Activated CD8-positive, alpha-beta T cell treated with anti-CD3 and anti-CD28 coated beads for 36 hours (primary cell): ENCODE measurements around the gene SPOPL. TPM values are rescaled to one million over a fixed set of nuclear protein-coding genes. Genes with fewer than 3 reads are reported as not detected.

Source experiments
- ATAC-seq: fragments of 200-7000 bp; cut with Tn5 transposase; one replicate; pipeline ENCODE4 v1.10.0; 2021; ENCODE audit warnings: mild to moderate bottlenecking, moderate library complexity
- CTCF ChIA-PET: fragments of 350-600 bp; sonication (Branson Sonifier 250); formaldehyde crosslinking; loops from one replicate; lab custom pipeline; 2021; ENCODE audit warnings: antibody characterized with exemption; lab: Charles Lee
- POLR2A ChIA-PET: fragments of 350-600 bp; sonication (Branson Sonifier 250); formaldehyde crosslinking; loops from one replicate; lab custom pipeline; 2021; ENCODE audit warnings: antibody characterized with exemption; lab: Charles Lee
- DNase-seq: peaks from one replicate; pipeline ENCODE4 v3.0.0-alpha.2; 2020
- H3K27ac Mint-ChIP-seq: one replicate; pipeline ENCODE4 v1.8.0; 2021; ENCODE audit warnings: mild to moderate bottlenecking, mixed read lengths
- H3K27me3 Mint-ChIP-seq: one replicate; pipeline ENCODE4 v1.8.0; 2021; ENCODE audit warnings: mixed read lengths
- H3K36me3 Mint-ChIP-seq: one replicate; pipeline ENCODE4 v1.8.0; 2021; ENCODE audit warnings: low read depth, mixed read lengths
- H3K4me1 Mint-ChIP-seq: one replicate; pipeline ENCODE4 v1.8.0; 2021; ENCODE audit warnings: low read depth, mixed read lengths
- H3K4me3 Mint-ChIP-seq: one replicate; pipeline ENCODE4 v1.8.0; 2021; ENCODE audit warnings: mild to moderate bottlenecking, moderate library complexity, mixed read lengths
- H3K9me3 Mint-ChIP-seq: one replicate; pipeline ENCODE4 v1.8.0; 2021; ENCODE audit warnings: mixed read lengths
- intact Hi-C: fragments of 100-400 bp; cut with micrococcal nuclease; formaldehyde crosslinking; loops from one replicate; pipeline ENCODE4 v1.10.0; 2022
- total RNA-seq, 2 experiments: library from RNA; stranded (reverse); gene quantifications; one replicate each; pipeline ENCODE4 v1.2.3, GENCODE V29; 2021
- TF ChIP-seq, protein P1 (sequence below): fragments of 200-600 bp; IDR thresholded peaks from one replicate; pipeline ENCODE4 v1.8.0; 2022; ENCODE audit warnings: antibody characterized with exemption, mild to moderate bottlenecking

The SPOPL gene
- total RNA-seq, 2 experiments from 2014 or later, result 8.9 to 9.6 TPM

- TF ChIP-seq, protein P1, sequence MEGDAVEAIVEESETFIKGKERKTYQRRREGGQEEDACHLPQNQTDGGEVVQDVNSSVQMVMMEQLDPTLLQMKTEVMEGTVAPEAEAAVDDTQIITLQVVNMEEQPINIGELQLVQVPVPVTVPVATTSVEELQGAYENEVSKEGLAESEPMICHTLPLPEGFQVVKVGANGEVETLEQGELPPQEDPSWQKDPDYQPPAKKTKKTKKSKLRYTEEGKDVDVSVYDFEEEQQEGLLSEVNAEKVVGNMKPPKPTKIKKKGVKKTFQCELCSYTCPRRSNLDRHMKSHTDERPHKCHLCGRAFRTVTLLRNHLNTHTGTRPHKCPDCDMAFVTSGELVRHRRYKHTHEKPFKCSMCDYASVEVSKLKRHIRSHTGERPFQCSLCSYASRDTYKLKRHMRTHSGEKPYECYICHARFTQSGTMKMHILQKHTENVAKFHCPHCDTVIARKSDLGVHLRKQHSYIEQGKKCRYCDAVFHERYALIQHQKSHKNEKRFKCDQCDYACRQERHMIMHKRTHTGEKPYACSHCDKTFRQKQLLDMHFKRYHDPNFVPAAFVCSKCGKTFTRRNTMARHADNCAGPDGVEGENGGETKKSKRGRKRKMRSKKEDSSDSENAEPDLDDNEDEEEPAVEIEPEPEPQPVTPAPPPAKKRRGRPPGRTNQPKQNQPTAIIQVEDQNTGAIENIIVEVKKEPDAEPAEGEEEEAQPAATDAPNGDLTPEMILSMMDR, result no peak
- DNase-seq (no peak), ATAC-seq (no peak)
- CTCF ChIA-PET, result no interaction called here
- intact Hi-C loops, result no loop called here
- no peaks in the 10 kb centered on the region for H3K9me3 Mint-ChIP-seq
- H3K27me3 Mint-ChIP-seq, result no peaks in the 10 kb centered on the region
- H3K4me1 Mint-ChIP-seq, result no peaks in the 10 kb centered on the region
- no peaks in the 10 kb centered on the region for H3K36me3 Mint-ChIP-seq
- no peak overlapping the region for H3K27ac Mint-ChIP-seq
- H3K4me3 Mint-ChIP-seq, result no peak overlapping the region
- POLR2A ChIA-PET, result no interaction called here
These were observed 100.5 kb downstream of the SPOPL start for GRCh38 chr2:138602166-138602460.

DNA sequence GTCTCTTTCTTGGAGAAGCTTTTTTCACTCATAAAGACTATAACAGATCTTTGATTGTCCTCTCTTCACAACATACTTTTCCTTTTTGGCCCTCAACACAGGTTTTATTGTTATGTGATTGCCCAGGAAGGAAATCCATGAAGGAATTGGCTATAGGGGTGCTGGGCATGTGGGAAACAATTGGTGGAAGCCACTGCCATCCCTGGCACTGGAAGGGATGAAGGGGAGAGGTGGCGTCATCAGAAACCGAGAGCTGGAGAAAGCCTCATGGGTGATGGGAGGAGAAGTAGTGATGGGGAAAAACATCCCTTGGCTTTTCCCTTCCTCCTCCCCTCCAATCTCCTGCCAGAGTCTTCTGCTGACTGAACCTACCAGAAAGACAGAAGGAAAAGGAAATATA, 106.2 kb downstream of the SPOPL start:
- intact Hi-C loops, result no loop called here
- Mint-ChIP-seq H3K9me3 (no peaks in the 10 kb centered on the region), H3K4me3 (no peak overlapping the region), H3K4me1 (no peaks in the 10 kb centered on the region), H3K27ac (no peak overlapping the region), H3K27me3 (no peaks in the 10 kb centered on the region), H3K36me3 (no peaks in the 10 kb centered on the region)
- TF ChIP-seq, protein P1, result no peak
- ChIA-PET POLR2A (no interaction called here), CTCF (no interaction called here)
- ATAC-seq (no peak), DNase-seq (no peak)

DNA sequence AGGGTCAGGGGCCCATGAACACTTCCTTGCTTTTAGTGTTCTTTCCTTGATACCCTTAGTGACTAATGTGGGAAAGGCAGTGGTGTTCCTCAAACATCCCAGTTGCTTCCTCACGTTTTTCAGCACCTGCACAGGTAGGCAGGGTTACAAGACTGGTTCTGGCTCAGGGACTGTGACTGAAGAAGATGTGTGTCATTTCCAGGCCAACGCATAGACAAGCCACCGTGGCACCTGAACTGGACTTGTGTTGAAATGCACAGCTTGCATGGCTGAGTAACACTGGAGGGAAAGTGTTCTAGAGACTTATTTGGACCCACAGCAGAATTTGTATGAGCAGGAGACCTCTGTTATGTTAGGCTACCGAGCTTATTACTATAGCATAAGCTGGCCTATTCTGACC, 107.9 kb downstream of the SPOPL start:
- Mint-ChIP-seq H3K4me1 (no peaks in the 10 kb centered on the region), H3K9me3 (no peaks in the 10 kb centered on the region), H3K4me3 (no peak overlapping the region), H3K36me3 (no peaks in the 10 kb centered on the region), H3K27me3 (no peaks in the 10 kb centered on the region), H3K27ac (no peak overlapping the region)
- intact Hi-C loops, result no loop called here
- POLR2A ChIA-PET, result no interaction called here
- DNase-seq (no peak), ATAC-seq (no peak)
- CTCF ChIA-PET, result no interaction called here
- TF ChIP-seq, protein P1, result no peak

DNA sequence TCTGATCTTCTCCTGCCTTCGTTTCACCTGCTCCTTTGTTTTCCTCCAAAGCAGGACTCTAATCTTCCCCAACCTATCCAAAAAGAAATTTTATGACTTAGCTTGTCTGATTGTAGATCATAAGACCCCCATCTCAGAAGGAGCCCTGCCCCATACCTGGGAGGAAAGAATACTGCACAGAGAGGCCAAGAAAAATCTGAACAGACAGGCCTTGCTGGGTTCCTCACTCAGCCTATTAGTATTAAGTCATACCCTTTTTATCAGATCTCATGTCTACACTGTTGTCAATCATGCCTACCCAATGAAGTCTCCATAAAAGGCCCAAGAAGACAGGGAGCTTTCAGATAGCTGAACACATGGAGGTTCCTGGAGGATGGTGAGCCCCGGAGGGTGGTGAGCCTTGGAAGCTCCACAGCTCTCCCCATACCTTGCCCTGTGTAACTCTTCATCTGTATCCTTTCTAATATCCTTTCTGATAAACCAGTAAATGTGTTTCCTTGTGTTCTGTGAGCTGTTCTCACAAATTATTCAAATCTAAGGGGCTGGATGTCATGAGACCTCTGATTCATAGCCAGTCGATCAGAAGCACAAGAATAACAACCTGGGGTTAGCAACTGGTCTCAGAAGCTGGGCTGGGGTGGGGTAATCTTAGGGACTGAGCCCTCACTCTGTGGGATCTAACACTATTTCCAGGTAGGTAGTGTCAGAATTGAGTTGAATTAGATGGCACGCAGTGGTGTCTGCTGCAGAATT, 108.8 kb downstream of the SPOPL start:
- TF ChIP-seq, protein P1, result no peak
- ChIA-PET POLR2A (no interaction called here), CTCF (no interaction called here)
- no peaks in the 10 kb centered on the region for H3K9me3 Mint-ChIP-seq
- no peak for ATAC-seq
- no peaks in the 10 kb centered on the region for H3K36me3 Mint-ChIP-seq
- no peaks in the 10 kb centered on the region for H3K4me1 Mint-ChIP-seq
- intact Hi-C loops, result no loop called here
- H3K27me3 Mint-ChIP-seq, result peaks cover 2% of the 10 kb centered on the region
- H3K4me3 Mint-ChIP-seq, result no peak overlapping the region
- no peak overlapping the region for H3K27ac Mint-ChIP-seq
- DNase-seq, result no peak

DNA sequence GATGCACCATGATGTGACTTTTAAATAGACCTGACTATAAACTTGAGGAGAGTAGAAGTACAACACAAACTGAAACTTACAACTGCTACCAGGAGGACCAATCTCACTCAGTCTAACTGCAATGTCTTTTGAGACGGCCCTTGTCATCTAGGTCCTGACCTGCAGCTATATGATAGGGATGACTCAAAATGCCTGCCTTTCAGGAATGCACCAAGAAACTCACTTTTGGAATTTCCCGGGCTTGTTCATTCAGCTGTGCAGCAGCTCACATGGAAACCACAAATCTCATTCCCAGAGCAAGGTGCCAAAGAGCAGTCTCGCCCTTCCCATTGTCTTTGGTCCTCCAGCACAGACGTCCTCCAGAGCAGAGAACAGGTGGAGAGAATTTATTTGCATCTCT, 113.7 kb downstream of the SPOPL start:
- no peaks in the 10 kb centered on the region for H3K9me3 Mint-ChIP-seq
- POLR2A ChIA-PET, result no interaction called here
- no peaks in the 10 kb centered on the region for H3K36me3 Mint-ChIP-seq
- CTCF ChIA-PET, result no interaction called here
- no peaks in the 10 kb centered on the region for H3K4me1 Mint-ChIP-seq
- TF ChIP-seq, protein P1, result no peak
- DNase-seq, result no peak
- no peak for ATAC-seq
- H3K4me3 Mint-ChIP-seq, result no peak overlapping the region
- peaks cover 4% of the 10 kb centered on the region for H3K27me3 Mint-ChIP-seq
- H3K27ac Mint-ChIP-seq, result no peak overlapping the region
- intact Hi-C loops, result no loop called here
